A673 (cell line): ENCODE data around the gene ABHD17A. TPM values are rescaled to one million over a fixed set of nuclear protein-coding genes. Genes with fewer than 3 reads are reported as not detected.

Experiments used
- BruUV-seq: library from RNA; stranded (reverse); fragments of 400-500 nt; replicated peaks from 2 replicates; lab custom pipeline; 2021; lab: Mats Ljungman, UMichigan
- CTCF ChIA-PET: fragments of 300-600 bp; sonication (Branson Sonifier 250); formaldehyde crosslinking; loops from one replicate; lab custom pipeline; 2022; ENCODE audit warnings: antibody characterized with exemption; lab: Charles Lee
- POLR2A ChIA-PET: fragments of 300-600 bp; sonication (Branson Sonifier 250); formaldehyde crosslinking; loops from one replicate; lab custom pipeline; 2022; ENCODE audit warnings: antibody characterized with exemption; ENCODE audit not compliant: low non-redundant PET; lab: Charles Lee
- DNase-seq: peaks from one replicate; pipeline ENCODE4 v3.0.0-alpha.2; 2015; ENCODE audit warnings: low spot score
- H3K27ac ChIP-seq: fragments of 200-600 bp; sonication (generic); 2 replicates; pipeline ENCODE4 v1.5.1; 2016; ENCODE audit warnings: mixed run types, low read depth, mild to moderate bottlenecking, mixed read lengths, antibody characterized with exemption, low read length; ENCODE audit not compliant: poor library complexity, severe bottlenecking
- H3K27me3 ChIP-seq: fragments of 200-600 bp; sonication (generic); replicated peaks from 2 replicates; pipeline ENCODE4 v1.6.1; 2017; ENCODE audit warnings: mixed run types, low read depth, mild to moderate bottlenecking, mixed read lengths, antibody characterized with exemption, low read length; ENCODE audit not compliant: insufficient read depth, poor library complexity
- H3K36me3 ChIP-seq: fragments of 200-600 bp; sonication (generic); 2 replicates; pipeline ENCODE4 v1.6.1; 2016; ENCODE audit warnings: mixed run types, mild to moderate bottlenecking, mixed read lengths, antibody characterized with exemption, low read length; ENCODE audit not compliant: insufficient read depth, poor library complexity, severe bottlenecking
- H3K4me1 ChIP-seq: fragments of 200-600 bp; sonication (generic); 2 replicates; pipeline ENCODE4 v1.6.1; 2017; ENCODE audit warnings: mixed run types, mild to moderate bottlenecking, mixed read lengths, antibody characterized with exemption, low read length; ENCODE audit not compliant: insufficient read depth, poor library complexity, severe bottlenecking
- H3K4me3 ChIP-seq: fragments of 200-600 bp; sonication (generic); 2 replicates; pipeline ENCODE4 v1.5.1; 2016; ENCODE audit warnings: low read depth, mixed run types, mild to moderate bottlenecking, mixed read lengths, low read length; ENCODE audit not compliant: poor library complexity, severe bottlenecking
- H3K9me3 ChIP-seq: fragments of 200-600 bp; sonication (generic); 2 replicates; pipeline ENCODE4 v1.6.1; 2016; ENCODE audit warnings: mixed run types, low read depth, mild to moderate bottlenecking, mixed read lengths, antibody characterized with exemption, low read length; ENCODE audit not compliant: poor library complexity, severe bottlenecking
- EZH2 ChIP-seq: fragments of 200-600 bp; sonication (generic); IDR thresholded peaks from 2 replicates; pipeline ENCODE4 v1.6.1; 2017; ENCODE audit warnings: borderline replicate concordance, low read depth, mild to moderate bottlenecking, mixed read lengths, antibody characterized with exemption, low read length; ENCODE audit not compliant: poor library complexity, severe bottlenecking
- intact Hi-C: fragments of 100-400 bp; cut with micrococcal nuclease; formaldehyde crosslinking; loops from one replicate; pipeline ENCODE4 v1.10.0; 2022; ENCODE audit not compliant: unreplicated experiment
- total RNA-seq: library from RNA; stranded (reverse); gene quantifications from 2 replicates; pipeline ENCODE4 v1.2.3, GENCODE V29; 2021
- TF ChIP-seq, protein P1 (sequence below): fragments of 300-800, 200-600 bp; sonication (generic); conservative IDR thresholded peaks from 2 replicates; pipeline ENCODE4 v1.5.1; 2017; ENCODE audit warnings: low read depth, mild to moderate bottlenecking, antibody characterized with exemption, low read length, moderate library complexity, mixed read lengths

The ABHD17A gene
- total RNA-seq, 1 experiment from 2014 or later: 56.9 TPM

DNA sequence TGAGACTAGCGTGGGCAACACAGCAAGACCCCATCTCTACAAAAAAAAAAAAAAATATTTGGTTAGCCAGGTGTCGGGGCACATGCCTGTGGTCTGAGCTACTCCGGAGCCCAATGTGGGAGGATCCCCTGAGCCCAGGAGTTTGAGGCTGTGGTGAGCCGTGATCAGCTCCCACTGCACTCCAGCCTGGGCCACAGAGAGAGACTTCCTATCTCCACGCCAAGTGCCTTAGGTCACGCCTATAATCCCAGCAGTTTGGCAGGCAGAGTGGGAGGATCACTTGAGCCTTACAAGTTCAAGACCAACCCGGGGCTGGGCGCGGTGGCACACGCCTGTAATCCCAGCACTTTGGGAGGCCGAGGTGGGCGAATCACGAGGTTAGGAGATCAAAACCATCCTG is 11.2 kb upstream of the ABHD17A start:
- ChIA-PET POLR2A (interaction anchor here (0.6 kb wide), 1 partner anchor 87 kb away, joined by 16 read pairs; no protein-coding TSS in a partner anchor), CTCF (no interaction called here)
- intact Hi-C loops: no loop called here
- TF ChIP-seq EZH2: no peak
- TF ChIP-seq, protein P1, sequence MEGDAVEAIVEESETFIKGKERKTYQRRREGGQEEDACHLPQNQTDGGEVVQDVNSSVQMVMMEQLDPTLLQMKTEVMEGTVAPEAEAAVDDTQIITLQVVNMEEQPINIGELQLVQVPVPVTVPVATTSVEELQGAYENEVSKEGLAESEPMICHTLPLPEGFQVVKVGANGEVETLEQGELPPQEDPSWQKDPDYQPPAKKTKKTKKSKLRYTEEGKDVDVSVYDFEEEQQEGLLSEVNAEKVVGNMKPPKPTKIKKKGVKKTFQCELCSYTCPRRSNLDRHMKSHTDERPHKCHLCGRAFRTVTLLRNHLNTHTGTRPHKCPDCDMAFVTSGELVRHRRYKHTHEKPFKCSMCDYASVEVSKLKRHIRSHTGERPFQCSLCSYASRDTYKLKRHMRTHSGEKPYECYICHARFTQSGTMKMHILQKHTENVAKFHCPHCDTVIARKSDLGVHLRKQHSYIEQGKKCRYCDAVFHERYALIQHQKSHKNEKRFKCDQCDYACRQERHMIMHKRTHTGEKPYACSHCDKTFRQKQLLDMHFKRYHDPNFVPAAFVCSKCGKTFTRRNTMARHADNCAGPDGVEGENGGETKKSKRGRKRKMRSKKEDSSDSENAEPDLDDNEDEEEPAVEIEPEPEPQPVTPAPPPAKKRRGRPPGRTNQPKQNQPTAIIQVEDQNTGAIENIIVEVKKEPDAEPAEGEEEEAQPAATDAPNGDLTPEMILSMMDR: no peak
- no peaks in the 10 kb centered on the region for H3K27me3 ChIP-seq
- no peak for DNase-seq
- H3K27ac ChIP-seq: no peak overlapping the region
- H3K9me3 ChIP-seq: no peaks in the 10 kb centered on the region
- peaks cover 8% of the 10 kb centered on the region for H3K4me1 ChIP-seq
- BruUV-seq: no TSS peak
- H3K36me3 ChIP-seq: no peaks in the 10 kb centered on the region
- H3K4me3 ChIP-seq: no peak overlapping the region

- DNase-seq: no peak
- no TSS peak for BruUV-seq
Observed at GRCh38 chr19:1893791-1894190, 8.5 kb upstream of the ABHD17A start.

DNA sequence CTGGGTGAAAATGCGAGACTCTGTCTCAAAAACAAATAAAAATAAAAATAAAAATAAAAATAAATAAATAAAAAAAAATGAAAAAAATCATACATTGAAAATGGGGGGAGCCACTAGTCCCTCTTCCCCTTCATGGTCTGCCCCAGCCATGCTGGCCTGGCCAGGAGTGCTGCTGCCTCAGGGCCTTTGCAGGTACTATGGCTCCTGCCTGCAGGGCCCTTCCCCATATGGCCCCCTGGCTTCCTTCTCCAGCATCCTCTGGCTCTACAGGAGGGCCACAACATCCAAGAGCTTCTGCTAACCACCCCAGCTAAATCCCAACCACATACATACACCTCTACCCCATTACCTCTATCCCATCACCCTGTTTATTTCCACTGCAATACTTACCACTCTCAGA is 4.6 kb upstream of the ABHD17A start:
- Histone ChIP-seq H3K27me3 (no peaks in the 10 kb centered on the region), H3K9me3 (no peaks in the 10 kb centered on the region), H3K36me3 (no peaks in the 10 kb centered on the region), H3K4me1 (no peaks in the 10 kb centered on the region), H3K4me3 (no peak overlapping the region), H3K27ac (no peak overlapping the region)
- CTCF ChIA-PET: no interaction called here
- DNase-seq: no peak
- TF ChIP-seq, protein P1: no peak
- no TSS peak for BruUV-seq
- intact Hi-C loops: no loop called here
- POLR2A ChIA-PET: interaction anchor here (0.7 kb wide), 1 partner anchor 81 kb away, joined by 3 read pairs; no protein-coding TSS in a partner anchor

More at GRCh38 chr19:1893791-1894190, 8.5 kb upstream of the ABHD17A start:
- Histone ChIP-seq H3K4me3 (no peak overlapping the region), H3K27me3 (no peaks in the 10 kb centered on the region), H3K36me3 (no peaks in the 10 kb centered on the region), H3K27ac (no peak overlapping the region), H3K4me1 (peaks cover 8% of the 10 kb centered on the region), H3K9me3 (no peaks in the 10 kb centered on the region)
- ChIA-PET CTCF (no interaction called here), POLR2A (no interaction called here)
- no peak for TF ChIP-seq EZH2
- TF ChIP-seq, protein P1: no peak
- intact Hi-C loops: no loop called here
